A549 (cell line): Measurements from ENCODE around the gene ETF1. TPM values are rescaled to one million over a fixed set of nuclear protein-coding genes. Genes with fewer than 3 reads are reported as not detected.

Experiments used
- ATAC-seq, 2 experiments: fragments of 200-7000 bp in 1 of 2; fragments of >200 bp in 1 of 2; cut with Nextera tagmentation in 1 of 2; cut with Tn5 transposase in 1 of 2; 3 replicates each; pipeline versions ENCODE4 v1.8.0 to v1.9.1; 2018 to 2020; ENCODE audit warnings: mild to moderate bottlenecking in 1 of 2, moderate library complexity in 1 of 2
- CTCF ChIA-PET: fragments of 300-600 bp; sonication (Branson Sonifier 250); formaldehyde crosslinking; extraction: SDS; loops from one replicate; lab custom pipeline; 2021; ENCODE audit warnings: antibody characterized with exemption, inconsistent platforms; lab: Yijun Ruan, JAX
- POLR2A ChIA-PET: fragments of 350-600 bp; formaldehyde crosslinking; extraction: SDS; loops from one replicate; lab custom pipeline; 2021; ENCODE audit warnings: antibody characterized with exemption, inconsistent platforms; lab: Yijun Ruan, JAX
- DNase-seq, 2 experiments: peaks; one replicate each; pipeline versions ENCODE4 v3.0.0 to v3.0.0-alpha.2; 2011 to 2016; ENCODE audit warnings: low read depth in 1 of 2, low spot score in 1 of 2
- FAIRE-seq: peaks from 2 replicates; lab custom pipeline; 2011; peaks lifted over from hg19 to GRCh38; lab: Jason Lieb, UNC
- H3K27ac ChIP-seq, 2 experiments: fragments of >200 bp; sonication (Bioruptor Twin); formaldehyde crosslinking; 3 replicates each; pipeline ENCODE4 v1.5.1; 2016 to 2017
- H3K4me1 ChIP-seq: fragments of >200 bp; sonication (Bioruptor Twin); formaldehyde crosslinking; 3 replicates; pipeline ENCODE4 v1.6.1; 2016
- H3K4me2 ChIP-seq: fragments of >200 bp; sonication (Bioruptor Twin); formaldehyde crosslinking; 3 replicates; pipeline ENCODE4 v1.6.1; 2016
- H3K4me3 ChIP-seq: fragments of >200 bp; sonication (Bioruptor Twin); formaldehyde crosslinking; 3 replicates; pipeline ENCODE4 v1.5.1; 2016
- H3K9me3 ChIP-seq: fragments of >200 bp; sonication (Bioruptor Twin); formaldehyde crosslinking; 3 replicates; pipeline ENCODE4 v1.6.1; 2016
- CHD4 ChIP-seq: fragments of 200-600 bp; sonication (generic); IDR thresholded peaks from 2 replicates; pipeline ENCODE4 v1.6.1; 2016; ENCODE audit warnings: antibody characterized with exemption, mild to moderate bottlenecking, borderline replicate concordance
- EP300 ChIP-seq, 2 experiments: fragments of >200 bp; sonication (Bioruptor Twin); formaldehyde crosslinking; IDR thresholded peaks; 2 replicates in 1 of 2; 3 replicates in 1 of 2; pipeline ENCODE4 v1.6.1; 2016 to 2017
- HOXB5 ChIP-seq: fragments of 250-450 bp; sonication (Bioruptor Pico); IDR thresholded peaks from 2 replicates; pipeline ENCODE4 v1.5.0; 2020; ENCODE audit warnings: mild to moderate bottlenecking, moderate library complexity
- TFCP2L1 ChIP-seq: fragments of 250-450 bp; sonication (Bioruptor Pico); IDR thresholded peaks from 2 replicates; pipeline ENCODE4 v1.5.0; 2021; ENCODE audit warnings: mild to moderate bottlenecking
- ZSCAN20 ChIP-seq: fragments of 250-450 bp; sonication (Bioruptor Pico); IDR thresholded peaks from 2 replicates; pipeline ENCODE4 v1.8.0; 2022; ENCODE audit warnings: mild to moderate bottlenecking, moderate library complexity
- WGBS: methylation state at CpG from one replicate; pipeline ENCODE4 v1.1.6; 2017; ENCODE audit errors: missing lambda C conversion rate; 5-methylcytosine and 5-hydroxymethylcytosine counted together
- polyA plus RNA-seq, 4 experiments: library from polyadenylated mRNA; depleted of rRNA in 3 of 4; stranded (reverse); fragments of >200 nt; fragmentation: RNase III in 1 of 4; extraction: RNeasy Plus Mini Kit Qiagen cat#74134 plus additional on column Dnase treatment in 1 of 4; gene quantifications; 2 replicates in 3 of 4; 3 replicates in 1 of 4; pipeline ENCODE4 v1.2.3, GENCODE V29; 2011 to 2017
- small RNA-seq, 6 experiments: library from RNA; depleted of rRNA; stranded (forward); fragments of <200 nt; gene quantifications; one replicate each; pipeline ENCODE3, GENCODE V24; 2012
- TF ChIP-seq, protein P1 (sequence below): fragments of 250-450 bp; sonication (Bioruptor Pico); IDR thresholded peaks from 2 replicates; pipeline ENCODE4 v1.5.0; 2021; ENCODE audit warnings: mild to moderate bottlenecking, moderate library complexity, borderline replicate concordance

ETF1 gene
- polyA plus RNA-seq, 2 of the 4 experiments (the other 2 are of a cell fraction): 119 to 161 TPM

- peak in 1 of 2 experiments; percentile 21; a peak in 3 of 6 replicates for ATAC-seq
- no peak overlapping the region for H3K27ac ChIP-seq
- POLR2A ChIA-PET: no interaction called here
- no peak overlapping the region for H3K4me3 ChIP-seq
- no peak overlapping the region for H3K4me2 ChIP-seq
- no peaks in the 10 kb centered on the region for H3K4me1 ChIP-seq
- DNase-seq: no peak
- FAIRE-seq: no peak
- TF ChIP-seq CHD4 (no peak), HOXB5 (CRISPR knock-in tag) (no peak), ZSCAN20 (CRISPR knock-in tag) (no peak), TFCP2L1 (CRISPR knock-in tag) (no peak), EP300 (IDR thresholded peaks at IDR 0.05) (no peak)
- TF ChIP-seq, protein P1, sequence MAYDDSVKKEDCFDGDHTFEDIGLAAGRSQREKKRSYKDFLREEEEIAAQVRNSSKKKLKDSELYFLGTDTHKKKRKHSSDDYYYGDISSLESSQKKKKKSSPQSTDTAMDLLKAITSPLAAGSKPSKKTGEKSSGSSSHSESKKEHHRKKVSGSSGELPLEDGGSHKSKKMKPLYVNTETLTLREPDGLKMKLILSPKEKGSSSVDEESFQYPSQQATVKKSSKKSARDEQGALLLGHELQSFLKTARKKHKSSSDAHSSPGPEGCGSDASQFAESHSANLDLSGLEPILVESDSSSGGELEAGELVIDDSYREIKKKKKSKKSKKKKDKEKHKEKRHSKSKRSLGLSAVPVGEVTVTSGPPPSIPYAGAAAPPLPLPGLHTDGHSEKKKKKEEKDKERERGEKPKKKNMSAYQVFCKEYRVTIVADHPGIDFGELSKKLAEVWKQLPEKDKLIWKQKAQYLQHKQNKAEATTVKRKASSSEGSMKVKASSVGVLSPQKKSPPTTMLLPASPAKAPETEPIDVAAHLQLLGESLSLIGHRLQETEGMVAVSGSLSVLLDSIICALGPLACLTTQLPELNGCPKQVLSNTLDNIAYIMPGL (CRISPR knock-in tag): no peak
- TF ChIP-seq, all 56 proteins: peak for 0
- 53% methylated on average over 10 of the region's 12 CpGs for WGBS
- H3K9me3 ChIP-seq: no peaks in the 10 kb centered on the region
- CTCF ChIA-PET: interaction anchor here (0.6 to 14.7 kb wide), 5 partner anchors 42 to 1945 kb away, joined by 3 to 199 read pairs (median 4); partner anchors contain the start of gene KIF20A
These were observed 85.3 kb downstream of the ETF1 start for GRCh38 chr5:138457531-138458275.

Small RNAs within 50 kb of the gene (small RNA-seq; reads per million reads assigned to genes)
- gene RF00154 (5.7 to 56.3 (median 14.2) reads per million in 6 experiments), gene SNORD63 (472 to 7,918 (median 2,049) reads per million in 6 experiments)

Other genes with a start within 250 kb of the ETF1 start
- gene CDC25C, start 211.4 kb downstream of the ETF1 start, polyA plus RNA-seq (2011; rRNA removed): 19.3 and 20.5 TPM in 2 replicates
- 11.2 to 12.7 TPM (median 12.6 TPM) in 3 replicates for gene CDC25C, start 211.4 kb downstream of the ETF1 start, polyA plus RNA-seq (2017; fragmentation: RNase III; extraction: RNeasy Plus Mini Kit Qiagen cat#74134 plus additional on column Dnase treatment)
- gene FAM53C, start 205.0 kb downstream of the ETF1 start, polyA plus RNA-seq (2011; rRNA removed): 24.5 and 24.9 TPM in 2 replicates
- gene FAM53C, start 205.0 kb downstream of the ETF1 start, polyA plus RNA-seq (2017; fragmentation: RNase III; extraction: RNeasy Plus Mini Kit Qiagen cat#74134 plus additional on column Dnase treatment): 21.9 to 25.7 TPM (median 24.7 TPM) in 3 replicates
- 50.6 and 52.5 TPM in 2 replicates for gene KDM3B, start 190.6 kb downstream of the ETF1 start, polyA plus RNA-seq (2011; rRNA removed)
- gene KDM3B, start 190.6 kb downstream of the ETF1 start, polyA plus RNA-seq (2017; fragmentation: RNase III; extraction: RNeasy Plus Mini Kit Qiagen cat#74134 plus additional on column Dnase treatment): 35.4 to 38.1 TPM (median 37.4 TPM) in 3 replicates
- gene REEP2, start 104.2 kb downstream of the ETF1 start, polyA plus RNA-seq (2011; rRNA removed): 4.6 and 9.3 TPM in 2 replicates
- gene REEP2, start 104.2 kb downstream of the ETF1 start, polyA plus RNA-seq (2017; fragmentation: RNase III; extraction: RNeasy Plus Mini Kit Qiagen cat#74134 plus additional on column Dnase treatment): 5.0 to 6.1 TPM (median 5.1 TPM) in 3 replicates
- gene EGR1, start 77.8 kb downstream of the ETF1 start, polyA plus RNA-seq (2011; rRNA removed): 49.3 and 63.5 TPM in 2 replicates
- 0.45 to 0.59 TPM (median 0.49 TPM) in 3 replicates for gene EGR1, start 77.8 kb downstream of the ETF1 start, polyA plus RNA-seq (2017; fragmentation: RNase III; extraction: RNeasy Plus Mini Kit Qiagen cat#74134 plus additional on column Dnase treatment)
- gene HSPA9, start 32.2 kb upstream of the ETF1 start, polyA plus RNA-seq (2011; rRNA removed): 544 and 615 TPM in 2 replicates
- 398 to 456 TPM (median 417 TPM) in 3 replicates for gene HSPA9, start 32.2 kb upstream of the ETF1 start, polyA plus RNA-seq (2017; fragmentation: RNase III; extraction: RNeasy Plus Mini Kit Qiagen cat#74134 plus additional on column Dnase treatment)
- 154 and 190 TPM in 2 replicates for gene CTNNA1, start 210.2 kb upstream of the ETF1 start, polyA plus RNA-seq (2011; rRNA removed)
- gene CTNNA1, start 210.2 kb upstream of the ETF1 start, polyA plus RNA-seq (2017; fragmentation: RNase III; extraction: RNeasy Plus Mini Kit Qiagen cat#74134 plus additional on column Dnase treatment): 184 to 194 TPM (median 191 TPM) in 3 replicates